PC-3 (cell line): ENCODE results near the gene DDTL.

Experiments
- EZH2phosphoT487 ChIP-seq: fragments of 300-600 bp; sonication (generic); IDR thresholded peaks from 2 replicates; pipeline ENCODE4 v1.6.1; 2018; ENCODE audit warnings: mild to moderate bottlenecking, antibody characterized with exemption, low read length, borderline replicate concordance
- TF ChIP-seq, protein P1 (sequence below): fragments of 300-600 bp; sonication (generic); conservative IDR thresholded peaks from 2 replicates; pipeline ENCODE4 v1.5.1; 2017; ENCODE audit warnings: antibody characterized with exemption, low read depth, mild to moderate bottlenecking, low read length

DNA sequence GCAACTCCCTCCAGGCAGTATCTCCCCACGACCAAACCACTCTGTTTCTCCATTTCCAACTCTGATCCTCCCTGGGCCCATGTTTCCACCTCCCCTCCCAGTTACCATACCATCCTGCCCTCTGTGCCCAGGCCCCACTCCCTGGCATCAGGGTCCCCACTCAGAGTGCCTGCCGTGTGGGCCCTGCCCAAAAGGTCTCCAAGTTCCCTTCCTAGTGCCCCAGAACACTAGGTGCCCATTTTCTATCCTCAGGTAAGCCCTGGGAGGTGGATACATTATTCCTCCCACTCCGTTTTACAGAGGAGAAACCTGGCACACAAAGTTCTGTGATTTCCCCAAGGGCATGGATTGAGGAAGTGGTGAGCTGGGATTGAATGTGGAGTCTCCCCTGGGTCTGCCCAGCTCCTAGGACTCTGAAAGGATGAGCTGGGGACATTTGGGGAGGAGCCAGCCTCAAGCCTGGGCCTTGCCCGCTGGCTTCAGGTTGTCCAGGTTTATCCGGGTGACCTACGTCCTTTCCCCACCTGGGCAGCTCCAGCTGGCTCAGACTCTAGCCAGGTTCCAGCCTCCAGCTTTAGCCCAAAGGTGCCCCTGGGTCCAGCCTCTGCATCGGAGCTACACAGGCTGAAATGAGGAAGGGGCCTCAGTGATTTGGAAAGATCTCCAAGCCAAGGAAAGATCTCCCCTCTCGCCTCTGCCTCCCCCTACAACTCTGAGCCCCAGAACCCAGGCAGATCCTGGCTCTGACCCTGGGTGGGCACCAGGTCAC lies 40.7 kb downstream of the DDTL start:
- TF ChIP-seq, protein P1, sequence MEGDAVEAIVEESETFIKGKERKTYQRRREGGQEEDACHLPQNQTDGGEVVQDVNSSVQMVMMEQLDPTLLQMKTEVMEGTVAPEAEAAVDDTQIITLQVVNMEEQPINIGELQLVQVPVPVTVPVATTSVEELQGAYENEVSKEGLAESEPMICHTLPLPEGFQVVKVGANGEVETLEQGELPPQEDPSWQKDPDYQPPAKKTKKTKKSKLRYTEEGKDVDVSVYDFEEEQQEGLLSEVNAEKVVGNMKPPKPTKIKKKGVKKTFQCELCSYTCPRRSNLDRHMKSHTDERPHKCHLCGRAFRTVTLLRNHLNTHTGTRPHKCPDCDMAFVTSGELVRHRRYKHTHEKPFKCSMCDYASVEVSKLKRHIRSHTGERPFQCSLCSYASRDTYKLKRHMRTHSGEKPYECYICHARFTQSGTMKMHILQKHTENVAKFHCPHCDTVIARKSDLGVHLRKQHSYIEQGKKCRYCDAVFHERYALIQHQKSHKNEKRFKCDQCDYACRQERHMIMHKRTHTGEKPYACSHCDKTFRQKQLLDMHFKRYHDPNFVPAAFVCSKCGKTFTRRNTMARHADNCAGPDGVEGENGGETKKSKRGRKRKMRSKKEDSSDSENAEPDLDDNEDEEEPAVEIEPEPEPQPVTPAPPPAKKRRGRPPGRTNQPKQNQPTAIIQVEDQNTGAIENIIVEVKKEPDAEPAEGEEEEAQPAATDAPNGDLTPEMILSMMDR: no peak
- no peak for TF ChIP-seq EZH2phosphoT487
